Panc1 (cell line): Measurements from ENCODE around the gene EP400.

Experiments used
- CTCF ChIP-seq: fragments of 450-650 bp; IDR thresholded peaks from 2 replicates; pipeline ENCODE4 v1.5.1; 2017; ENCODE audit warnings: mild to moderate bottlenecking
- POLR2AphosphoS5 ChIP-seq: IDR thresholded peaks from 2 replicates; pipeline ENCODE4 v1.6.1; 2012; ENCODE audit warnings: mild to moderate bottlenecking, low read depth, low read length, moderate library complexity
- REST ChIP-seq, 2 experiments: IDR thresholded peaks; 2 replicates each; pipeline ENCODE4 v1.6.1; 2011 to 2012; ENCODE audit warnings: low read depth in 2 of 2, control low read depth in 1 of 2, low read length in 1 of 2, mild to moderate bottlenecking in 1 of 2, moderate library complexity in 1 of 2; ENCODE audit not compliant: insufficient read depth in 1 of 2
- TCF7L2 ChIP-seq: IDR thresholded peaks from 2 replicates; pipeline ENCODE4 v1.6.1; 2011; ENCODE audit warnings: mild to moderate bottlenecking, low read depth, low read length, inconsistent platforms

GRCh38 chr12:132007041-132007440, 57.3 kb downstream of the EP400 start:
- TF ChIP-seq POLR2AphosphoS5 (no peak), CTCF (no peak), TCF7L2 (no peak), REST (IDR thresholded peaks at IDR 0.05; ENCODE audit: insufficient read depth in 1 of 2, low read depth in 2 of 2, low read length in 1 of 2) (no peak)
